WERI-Rb-1 (cell line): ENCODE measurements around the gene PANK4.

Experiments used
- DNase-seq: peaks from one replicate; pipeline ENCODE4 v3.0.0-alpha.2; 2020
- H3K27ac ChIP-seq: fragments of 250-450 bp; sonication (Bioruptor Pico); 2 replicates; pipeline ENCODE4 v1.5.1; 2020; ENCODE audit warnings: mild to moderate bottlenecking, moderate library complexity
- H3K27me3 ChIP-seq: fragments of 250-450 bp; sonication (Bioruptor Pico); 2 replicates; pipeline ENCODE4 v1.5.1; 2021; ENCODE audit warnings: mild to moderate bottlenecking, low read depth, moderate library complexity; ENCODE audit not compliant: insufficient read depth, severe bottlenecking
- H3K36me3 ChIP-seq: fragments of 250-450 bp; sonication (Bioruptor Pico); 2 replicates; pipeline ENCODE4 v1.5.1; 2020; ENCODE audit warnings: mild to moderate bottlenecking, moderate library complexity
- H3K4me3 ChIP-seq: 2 replicates; pipeline ENCODE4 v1.5.1; 2011; ENCODE audit warnings: low read depth, mild to moderate bottlenecking, control low read depth, low read length
- H3K9me3 ChIP-seq: fragments of 250-450 bp; sonication (Bioruptor Pico); 2 replicates; pipeline ENCODE4 v1.5.1; 2021; ENCODE audit warnings: mild to moderate bottlenecking, moderate library complexity; ENCODE audit not compliant: severe bottlenecking
- TF ChIP-seq, protein P1 (sequence below): IDR thresholded peaks from 2 replicates; pipeline ENCODE4 v1.5.1; 2011; ENCODE audit warnings: low read depth, mild to moderate bottlenecking, control low read depth, inconsistent platforms, low read length

Gene PANK4

GRCh38 chr1:2469103-2469940, 57.1 kb downstream of the PANK4 start:
- Histone ChIP-seq H3K27ac (peak overlapping the region; percentile 98), H3K36me3 (peaks cover 8% of the 10 kb centered on the region), H3K4me3 (no peak overlapping the region), H3K27me3 (no peaks in the 10 kb centered on the region), H3K9me3 (no peaks in the 10 kb centered on the region)
- TF ChIP-seq, protein P1, sequence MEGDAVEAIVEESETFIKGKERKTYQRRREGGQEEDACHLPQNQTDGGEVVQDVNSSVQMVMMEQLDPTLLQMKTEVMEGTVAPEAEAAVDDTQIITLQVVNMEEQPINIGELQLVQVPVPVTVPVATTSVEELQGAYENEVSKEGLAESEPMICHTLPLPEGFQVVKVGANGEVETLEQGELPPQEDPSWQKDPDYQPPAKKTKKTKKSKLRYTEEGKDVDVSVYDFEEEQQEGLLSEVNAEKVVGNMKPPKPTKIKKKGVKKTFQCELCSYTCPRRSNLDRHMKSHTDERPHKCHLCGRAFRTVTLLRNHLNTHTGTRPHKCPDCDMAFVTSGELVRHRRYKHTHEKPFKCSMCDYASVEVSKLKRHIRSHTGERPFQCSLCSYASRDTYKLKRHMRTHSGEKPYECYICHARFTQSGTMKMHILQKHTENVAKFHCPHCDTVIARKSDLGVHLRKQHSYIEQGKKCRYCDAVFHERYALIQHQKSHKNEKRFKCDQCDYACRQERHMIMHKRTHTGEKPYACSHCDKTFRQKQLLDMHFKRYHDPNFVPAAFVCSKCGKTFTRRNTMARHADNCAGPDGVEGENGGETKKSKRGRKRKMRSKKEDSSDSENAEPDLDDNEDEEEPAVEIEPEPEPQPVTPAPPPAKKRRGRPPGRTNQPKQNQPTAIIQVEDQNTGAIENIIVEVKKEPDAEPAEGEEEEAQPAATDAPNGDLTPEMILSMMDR = no peak
- peak; percentile 75 for DNase-seq

DNA sequence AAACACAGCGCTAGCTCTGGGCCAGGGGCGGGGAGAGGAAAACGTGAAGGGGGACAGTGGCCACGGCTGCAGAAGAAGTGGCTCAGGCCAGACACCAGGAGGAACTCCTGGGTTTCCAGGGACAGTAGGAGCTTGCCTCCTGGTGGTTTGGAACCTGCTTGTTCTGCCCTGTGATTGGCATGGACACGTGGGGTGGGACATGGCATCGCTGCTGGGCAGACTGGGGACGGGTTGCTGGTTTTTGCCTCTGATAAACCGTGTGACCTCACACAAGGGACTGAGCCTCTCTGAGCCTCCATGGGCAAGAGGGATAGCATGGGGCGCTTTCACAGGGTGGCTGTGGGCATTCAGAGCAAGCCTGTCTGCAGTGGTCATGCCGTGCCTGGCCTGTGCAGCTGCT, 57.9 kb downstream of the PANK4 start:
- Histone ChIP-seq H3K36me3 (peaks cover 8% of the 10 kb centered on the region), H3K9me3 (no peaks in the 10 kb centered on the region), H3K4me3 (peak overlapping the region; percentile 76), H3K27ac (peak overlapping the region; percentile 98), H3K27me3 (no peaks in the 10 kb centered on the region)
- DNase-seq = no peak
- TF ChIP-seq, protein P1 = 0 out of 2 replicates have a peak, but pooled peaks have one; percentile 10

DNA sequence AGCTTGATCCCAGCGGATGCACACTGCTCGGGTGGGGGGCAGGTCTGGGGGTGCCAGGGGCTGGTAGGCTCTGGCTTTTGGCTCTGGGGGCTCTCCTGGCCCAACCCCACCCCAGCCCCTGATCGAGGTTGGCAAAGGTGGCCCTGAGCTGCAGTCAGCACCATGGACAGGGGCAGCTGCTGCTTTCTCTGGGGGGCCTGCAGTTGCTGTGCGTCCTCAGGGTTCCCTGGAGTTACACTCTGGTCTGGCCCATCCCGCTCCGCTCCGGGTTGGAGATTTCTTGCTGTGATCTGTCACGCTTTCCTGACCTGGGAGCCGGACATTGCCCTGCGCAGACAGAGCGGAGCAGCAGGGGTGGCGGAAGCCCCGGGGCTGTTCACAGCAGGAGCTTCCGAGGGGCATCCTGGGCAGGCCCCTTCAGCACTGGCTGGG, 58.3 kb downstream of the PANK4 start:
- Histone ChIP-seq H3K27me3 (no peaks in the 10 kb centered on the region), H3K27ac (peak overlapping the region; percentile 98), H3K36me3 (peaks cover 8% of the 10 kb centered on the region), H3K9me3 (no peaks in the 10 kb centered on the region), H3K4me3 (peak overlapping the region; percentile 76)
- TF ChIP-seq, protein P1 = no peak
- no peak for DNase-seq

DNA sequence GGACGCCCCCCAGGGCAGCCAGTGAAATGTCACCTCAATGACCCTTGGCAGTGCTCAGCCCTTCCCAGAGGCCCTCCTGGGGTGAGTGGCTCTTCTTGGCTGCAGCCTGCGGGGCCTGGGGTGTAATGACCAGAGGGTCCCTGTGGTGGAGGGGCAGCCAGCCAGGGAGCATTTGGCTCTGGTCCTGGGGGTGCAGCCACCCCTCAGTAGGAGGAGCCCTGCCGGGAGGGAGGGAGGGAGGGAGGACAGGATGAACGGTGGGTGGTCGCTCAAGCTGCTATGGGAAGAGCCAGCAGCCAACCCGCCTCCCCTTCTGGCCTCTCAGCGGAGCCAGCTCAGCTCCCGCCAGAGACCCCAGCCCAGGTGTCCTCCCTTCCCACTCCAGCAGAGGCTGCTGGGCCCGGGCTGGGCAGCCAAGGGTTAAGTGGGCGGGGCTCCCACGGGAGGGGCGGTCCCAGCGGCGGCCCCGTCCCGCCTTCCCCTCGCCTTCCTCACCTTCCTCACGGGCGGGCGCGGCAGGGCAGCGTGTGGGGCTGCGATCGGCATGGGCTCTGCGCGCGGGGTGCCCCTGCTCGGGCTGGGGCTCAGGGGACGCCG, 59.3 kb downstream of the PANK4 start:
- Histone ChIP-seq H3K36me3 (peaks cover 6% of the 10 kb centered on the region), H3K27ac (peak overlapping the region; percentile 98), H3K27me3 (no peaks in the 10 kb centered on the region), H3K9me3 (no peaks in the 10 kb centered on the region), H3K4me3 (peak overlapping the region; percentile 76)
- TF ChIP-seq, protein P1 = 0 out of 2 replicates have a peak, but pooled peaks have one; percentile 8
- peak; percentile 64 for DNase-seq

DNA sequence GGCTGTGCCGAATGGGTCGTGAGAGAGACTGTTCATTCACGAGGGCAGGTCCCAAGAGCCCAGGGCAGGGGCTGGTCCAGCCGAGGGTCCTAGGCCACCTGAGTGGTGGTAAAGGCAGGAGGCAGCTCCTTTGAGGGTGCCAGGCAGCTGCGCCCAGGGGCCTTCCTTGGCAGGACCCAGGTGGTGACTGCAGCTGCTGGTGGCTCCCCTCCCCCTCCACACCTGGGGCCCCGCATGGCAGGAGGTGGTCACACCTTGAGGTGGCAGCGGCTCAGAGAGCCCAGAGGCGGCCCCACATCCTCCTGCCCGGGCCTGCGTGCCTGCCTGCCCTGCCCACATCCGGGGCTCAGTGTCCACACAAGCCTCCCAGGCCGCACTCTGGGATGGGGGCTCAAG, 60.1 kb downstream of the PANK4 start:
- no peaks in the 10 kb centered on the region for H3K27me3 ChIP-seq

More for the DNA sequence above, 60.1 kb downstream of the PANK4 start:
- TF ChIP-seq, protein P1 = no peak
- peak overlapping the region; percentile 98 for H3K27ac ChIP-seq
- H3K4me3 ChIP-seq = no peak overlapping the region
- H3K36me3 ChIP-seq = peaks cover 6% of the 10 kb centered on the region
- H3K9me3 ChIP-seq = no peaks in the 10 kb centered on the region
- no peak for DNase-seq
